H1 (cell line): ENCODE results near the gene ULK3.

Experiments
- CTCF ChIP-seq, 3 experiments: IDR thresholded peaks; 1 replicate in 2 of 3; 2 replicates in 1 of 3; pipeline versions ENCODE4 v1.5.1 to v1.6.1; 2011; ENCODE audit warnings: low read length in 3 of 3, mild to moderate bottlenecking in 3 of 3, inconsistent platforms in 2 of 3, low read depth in 1 of 3, moderate library complexity in 1 of 3; ENCODE audit not compliant: insufficient read depth in 1 of 3; ENCODE audit errors: control extremely low read depth in 1 of 3
- EGR1 ChIP-seq: IDR thresholded peaks from 2 replicates; pipeline ENCODE4 v1.6.1; 2011; ENCODE audit warnings: low read depth, low read length, borderline replicate concordance
- EP300 ChIP-seq, 2 experiments: IDR thresholded peaks; 1 replicate in 1 of 2; 2 replicates in 1 of 2; pipeline ENCODE4 v1.6.1; 2011 to 2012; ENCODE audit warnings: low read depth in 2 of 2, low read length in 2 of 2, mild to moderate bottlenecking in 2 of 2, borderline replicate concordance in 1 of 2, inconsistent platforms in 1 of 2, moderate library complexity in 1 of 2
- RAD21 ChIP-seq, 2 experiments: IDR thresholded peaks in 1 of 2; conservative IDR thresholded peaks in 1 of 2; 2 replicates each; pipeline ENCODE4 v1.6.1; 2011; ENCODE audit warnings: low read depth in 2 of 2, low read length in 2 of 2, improper control_type of control experiment in 1 of 2, inconsistent platforms in 1 of 2, mild to moderate bottlenecking in 1 of 2, moderate library complexity in 1 of 2
- RFX5 ChIP-seq: IDR thresholded peaks from 2 replicates; pipeline ENCODE4 v1.6.1; 2011; ENCODE audit warnings: low read depth, low read length, improper control_type of control experiment, borderline replicate concordance
- SIN3A ChIP-seq, 2 experiments: IDR thresholded peaks in 1 of 2; conservative IDR thresholded peaks in 1 of 2; 2 replicates each; pipeline ENCODE4 v1.6.1; 2011 to 2012; ENCODE audit warnings: low read length in 2 of 2, improper control_type of control experiment in 1 of 2, low read depth in 1 of 2, mild to moderate bottlenecking in 1 of 2
- TF ChIP-seq, protein P1 (sequence below): IDR thresholded peaks from 2 replicates; pipeline ENCODE4 v1.6.1; 2012; ENCODE audit warnings: inconsistent platforms
- TF ChIP-seq, protein P2 (sequence below): IDR thresholded peaks from 2 replicates; pipeline ENCODE4 v1.6.1; 2011; ENCODE audit warnings: low read depth, mild to moderate bottlenecking, low read length; ENCODE audit not compliant: insufficient read depth
- TF ChIP-seq, protein P3 (sequence below): IDR thresholded peaks from 2 replicates; pipeline ENCODE4 v1.6.1; 2012; ENCODE audit warnings: low read length, inconsistent platforms

- TF ChIP-seq, protein P1, sequence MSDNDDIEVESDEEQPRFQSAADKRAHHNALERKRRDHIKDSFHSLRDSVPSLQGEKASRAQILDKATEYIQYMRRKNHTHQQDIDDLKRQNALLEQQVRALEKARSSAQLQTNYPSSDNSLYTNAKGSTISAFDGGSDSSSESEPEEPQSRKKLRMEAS, result no peak
- no peak for TF ChIP-seq CTCF (IDR thresholded peaks at IDR 0.05; ENCODE audit: control extremely low read depth in 1 of 3, insufficient read depth in 1 of 3, low read depth in 1 of 3, low read length in 3 of 3)
- TF ChIP-seq RFX5, result no peak
- TF ChIP-seq, protein P2, sequence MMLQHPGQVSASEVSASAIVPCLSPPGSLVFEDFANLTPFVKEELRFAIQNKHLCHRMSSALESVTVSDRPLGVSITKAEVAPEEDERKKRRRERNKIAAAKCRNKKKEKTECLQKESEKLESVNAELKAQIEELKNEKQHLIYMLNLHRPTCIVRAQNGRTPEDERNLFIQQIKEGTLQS, result no peak
- TF ChIP-seq EGR1, result no peak
- TF ChIP-seq SIN3A (conservative IDR thresholded peaks at IDR 0.05 in 1 of 2, IDR thresholded peaks at IDR 0.05 in 1 of 2; ENCODE audit: low read depth in 1 of 2, low read length in 2 of 2), result no peak
- TF ChIP-seq, protein P3, sequence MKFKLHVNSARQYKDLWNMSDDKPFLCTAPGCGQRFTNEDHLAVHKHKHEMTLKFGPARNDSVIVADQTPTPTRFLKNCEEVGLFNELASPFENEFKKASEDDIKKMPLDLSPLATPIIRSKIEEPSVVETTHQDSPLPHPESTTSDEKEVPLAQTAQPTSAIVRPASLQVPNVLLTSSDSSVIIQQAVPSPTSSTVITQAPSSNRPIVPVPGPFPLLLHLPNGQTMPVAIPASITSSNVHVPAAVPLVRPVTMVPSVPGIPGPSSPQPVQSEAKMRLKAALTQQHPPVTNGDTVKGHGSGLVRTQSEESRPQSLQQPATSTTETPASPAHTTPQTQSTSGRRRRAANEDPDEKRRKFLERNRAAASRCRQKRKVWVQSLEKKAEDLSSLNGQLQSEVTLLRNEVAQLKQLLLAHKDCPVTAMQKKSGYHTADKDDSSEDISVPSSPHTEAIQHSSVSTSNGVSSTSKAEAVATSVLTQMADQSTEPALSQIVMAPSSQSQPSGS, result no peak
- no peak for TF ChIP-seq RAD21 (IDR thresholded peaks at IDR 0.05 in 1 of 2, conservative IDR thresholded peaks at IDR 0.05 in 1 of 2; ENCODE audit: low read depth in 2 of 2, low read length in 2 of 2)
- no peak for TF ChIP-seq EP300 (IDR thresholded peaks at IDR 0.05; ENCODE audit: borderline replicate concordance in 1 of 2, low read depth in 2 of 2, low read length in 2 of 2)
Observed at GRCh38 chr15:74888716-74889115, 45.8 kb upstream of the ULK3 start.
